ENCODE results near the gene ARHGAP26. TPM values are rescaled to one million over a fixed set of nuclear protein-coding genes. Genes with fewer than 3 reads are reported as not detected.

Gene ARHGAP26
- total and polyA plus RNA-seq, 7 donors, result 2.5 to 28.7 (median 12.0) TPM

- Histone ChIP-seq H3K4me1 (peaks cover 34% of the 10 kb centered on the region), H3K27me3 (ENCODE audit: insufficient read depth in 3 of 3, low read length in 2 of 3) (no peaks in the 10 kb centered on the region), H3K4me3 (no peak overlapping the region), H3K36me3 (ENCODE audit: insufficient read depth in 1 of 2, low read depth in 1 of 2) (no peaks in the 10 kb centered on the region), H3K9me3 (no peaks in the 10 kb centered on the region), H3K27ac (no peak overlapping the region)
- WGBS, 3 donors, result 36 to 46% (median 39%) methylated on average over 1 of the region's 1 CpG
- intact Hi-C loops (cut with DNase I), result no loop called here
- ATAC-seq (no peak), DNase-seq (no peak)
- TF ChIP-seq CTCF (IDR thresholded peaks at IDR 0.05), result no peak
Measured at GRCh38 chr5:143110591-143110990, 340.4 kb downstream of the ARHGAP26 start.

GRCh38 chr5:143111799-143112198, 341.6 kb downstream of the ARHGAP26 start:
- DNase-seq (no peak), ATAC-seq (no peak)
- Histone ChIP-seq H3K36me3 (ENCODE audit: insufficient read depth in 1 of 2, low read depth in 1 of 2) (no peaks in the 10 kb centered on the region), H3K27ac (no peak overlapping the region), H3K4me1 (peaks cover 34% of the 10 kb centered on the region), H3K27me3 (ENCODE audit: insufficient read depth in 3 of 3, low read length in 2 of 3) (no peaks in the 10 kb centered on the region), H3K9me3 (no peaks in the 10 kb centered on the region), H3K4me3 (no peak overlapping the region)
- intact Hi-C loops (cut with DNase I), result no loop called here
- no peak for TF ChIP-seq CTCF (IDR thresholded peaks at IDR 0.05)
- WGBS, 3 donors, result 95 to 96% (median 96%) methylated on average over 5 of the region's 5 CpGs

- Histone ChIP-seq H3K36me3 (ENCODE audit: insufficient read depth in 1 of 2, low read depth in 1 of 2) (no peaks in the 10 kb centered on the region), H3K27me3 (ENCODE audit: insufficient read depth in 3 of 3, low read length in 2 of 3) (no peaks in the 10 kb centered on the region), H3K9me3 (no peaks in the 10 kb centered on the region), H3K27ac (no peak overlapping the region), H3K4me1 (peaks cover 28% of the 10 kb centered on the region), H3K4me3 (no peak overlapping the region)
- DNase-seq, result no peak
- ATAC-seq, result no peak
- 93 to 96% (median 94%) methylated on average over 3 of the region's 3 CpGs for WGBS, 3 donors
- no peak for TF ChIP-seq CTCF (IDR thresholded peaks at IDR 0.05)
- intact Hi-C loops (cut with DNase I), result no loop called here
Measured at GRCh38 chr5:143113461-143113860, 343.3 kb downstream of the ARHGAP26 start.

GRCh38 chr5:143114481-143114880, 344.3 kb downstream of the ARHGAP26 start:
- intact Hi-C loops (cut with DNase I), result no loop called here
- Histone ChIP-seq H3K4me3 (no peak overlapping the region), H3K27ac (no peak overlapping the region), H3K9me3 (no peaks in the 10 kb centered on the region), H3K36me3 (ENCODE audit: insufficient read depth in 1 of 2, low read depth in 1 of 2) (no peaks in the 10 kb centered on the region), H3K4me1 (peaks cover 24% of the 10 kb centered on the region), H3K27me3 (ENCODE audit: insufficient read depth in 3 of 3, low read length in 2 of 3) (no peaks in the 10 kb centered on the region)
- no peak for ATAC-seq
- WGBS, 3 donors, result 31 to 67% (median 37%) methylated on average over 2 of the region's 2 CpGs
- no peak for DNase-seq
- no peak for TF ChIP-seq CTCF (IDR thresholded peaks at IDR 0.05)

GRCh38 chr5:143115381-143115780, 345.2 kb downstream of the ARHGAP26 start:
- intact Hi-C loops (cut with DNase I), result no loop called here
- Histone ChIP-seq H3K4me3 (no peak overlapping the region), H3K27me3 (ENCODE audit: insufficient read depth in 3 of 3, low read length in 2 of 3) (no peaks in the 10 kb centered on the region), H3K4me1 (peaks cover 24% of the 10 kb centered on the region), H3K36me3 (ENCODE audit: insufficient read depth in 1 of 2, low read depth in 1 of 2) (no peaks in the 10 kb centered on the region), H3K27ac (no peak overlapping the region), H3K9me3 (no peaks in the 10 kb centered on the region)
- no peak for TF ChIP-seq CTCF (IDR thresholded peaks at IDR 0.05)
- DNase-seq (no peak), ATAC-seq (no peak)
- WGBS, 3 donors, result 60 to 74% (median 66%) methylated on average over 2 of the region's 2 CpGs
